IMR-90 (cell line): ENCODE results near the gene TRPM6. TPM values are rescaled to one million over a fixed set of nuclear protein-coding genes. Genes with fewer than 3 reads are reported as not detected.

Experiments
- ATAC-seq: fragments of 200-7000 bp; cut with Tn5 transposase; 2 replicates; pipeline ENCODE4 v1.9.1; 2020; ENCODE audit warnings: low read depth, mild to moderate bottlenecking, moderate library complexity
- BruUV-seq: library from RNA; stranded (reverse); fragments of 400-500 nt; replicated peaks from 2 replicates; lab custom pipeline; 2021; lab: Mats Ljungman, UMichigan
- CTCF ChIA-PET: fragments of 300-600 bp; formaldehyde crosslinking; extraction: SDS; loops from one replicate; lab custom pipeline; 2021; ENCODE audit warnings: antibody characterized with exemption; lab: Yijun Ruan, JAX
- POLR2A ChIA-PET: fragments of 300-600 bp; sonication (Branson Sonifier 250); formaldehyde crosslinking; loops from one replicate; lab custom pipeline; 2022; ENCODE audit warnings: antibody characterized with exemption; ENCODE audit not compliant: unreplicated experiment; lab: Charles Lee
- DNase-seq: peaks from one replicate; pipeline ENCODE4 v3.0.0; 2013
- H2AFZ ChIP-seq: replicated peaks from 2 replicates; pipeline ENCODE3; 2013; ENCODE audit warnings: low read length, mild to moderate bottlenecking; ENCODE audit not compliant: poor library complexity
- H2AK5ac ChIP-seq: 2 replicates; pipeline ENCODE4 v1.6.1; 2013; ENCODE audit warnings: low read depth, low read length, inconsistent platforms
- H2AK9ac ChIP-seq: replicated peaks from 2 replicates; pipeline ENCODE3; 2013; ENCODE audit warnings: mild to moderate bottlenecking, low read depth, low read length, moderate library complexity; ENCODE audit not compliant: poor library complexity
- H2BK120ac ChIP-seq: 2 replicates; pipeline ENCODE4 v1.6.1; 2013; ENCODE audit warnings: low read depth, low read length, inconsistent platforms
- H2BK15ac ChIP-seq: 3 replicates; pipeline ENCODE4 v1.6.1; 2013; ENCODE audit warnings: low read depth, low read length, inconsistent platforms
- H2BK20ac ChIP-seq: 2 replicates; pipeline ENCODE4 v1.6.1; 2013; ENCODE audit warnings: low read depth, mild to moderate bottlenecking, inconsistent platforms, low read length, moderate library complexity
- H2BK5ac ChIP-seq: 2 replicates; pipeline ENCODE4 v1.6.1; 2013; ENCODE audit warnings: mild to moderate bottlenecking, low read depth, low read length, inconsistent platforms; ENCODE audit not compliant: poor library complexity, severe bottlenecking
- H3K14ac ChIP-seq: replicated peaks from 2 replicates; pipeline ENCODE4 v1.6.1; 2013; ENCODE audit warnings: low read depth, low read length, inconsistent platforms
- H3K18ac ChIP-seq: 2 replicates; pipeline ENCODE4 v1.6.1; 2013; ENCODE audit warnings: low read depth, low read length, control low read depth
- H3K23ac ChIP-seq: 2 replicates; pipeline ENCODE4 v1.6.1; 2013; ENCODE audit warnings: low read depth, low read length, inconsistent platforms
- H3K27ac ChIP-seq: 2 replicates; pipeline ENCODE4 v1.5.1; 2013; ENCODE audit warnings: mild to moderate bottlenecking, control low read depth, low read length; ENCODE audit not compliant: insufficient read depth
- H3K27me3 ChIP-seq: 2 replicates; pipeline ENCODE4 v1.6.1; 2013; ENCODE audit warnings: low read length; ENCODE audit not compliant: control insufficient read depth, insufficient read depth
- H3K36me3 ChIP-seq: 2 replicates; pipeline ENCODE4 v1.6.1; 2013; ENCODE audit warnings: low read length, mixed read lengths; ENCODE audit not compliant: control insufficient read depth, insufficient read depth
- H3K4ac ChIP-seq: 2 replicates; pipeline ENCODE4 v1.6.1; 2013; ENCODE audit warnings: low read depth, low read length, inconsistent platforms
- H3K4me1 ChIP-seq: 2 replicates; pipeline ENCODE4 v1.6.1; 2013; ENCODE audit warnings: low read length, mixed read lengths; ENCODE audit not compliant: control insufficient read depth, insufficient read depth
- H3K4me2 ChIP-seq: 2 replicates; pipeline ENCODE4 v1.6.1; 2013; ENCODE audit warnings: low read depth, mild to moderate bottlenecking, control low read depth, low read length, moderate library complexity
- H3K4me3 ChIP-seq: 2 replicates; pipeline ENCODE4 v1.5.1; 2013; ENCODE audit warnings: low read depth, mild to moderate bottlenecking, control low read depth, low read length, moderate library complexity; ENCODE audit not compliant: insufficient read depth
- H3K56ac ChIP-seq: 2 replicates; pipeline ENCODE4 v1.6.1; 2013; ENCODE audit warnings: low read length, inconsistent platforms; ENCODE audit not compliant: insufficient read depth; ENCODE audit errors: extremely low read depth
- H3K79me1 ChIP-seq, 2 experiments: 2 replicates each; pipeline ENCODE4 v1.6.1; 2013; ENCODE audit warnings: low read length in 2 of 2, inconsistent platforms in 1 of 2, low read depth in 1 of 2
- H3K9ac ChIP-seq: 2 replicates; pipeline ENCODE4 v1.6.1; 2013; ENCODE audit warnings: low read depth, low read length, control low read depth
- H3K9me1 ChIP-seq: 2 replicates; pipeline ENCODE4 v1.6.1; 2013; ENCODE audit warnings: low read length, inconsistent platforms; ENCODE audit not compliant: insufficient read depth
- H3K9me3 ChIP-seq: 2 replicates; pipeline ENCODE4 v1.6.1; 2013; ENCODE audit warnings: low read length; ENCODE audit not compliant: control insufficient read depth, insufficient read depth
- H4K20me1 ChIP-seq: 2 replicates; pipeline ENCODE4 v1.6.1; 2013; ENCODE audit warnings: low read length, inconsistent platforms; ENCODE audit not compliant: insufficient read depth
- H4K5ac ChIP-seq: 2 replicates; pipeline ENCODE4 v1.6.1; 2013; ENCODE audit warnings: mild to moderate bottlenecking, low read depth, low read length, control low read depth
- H4K8ac ChIP-seq, 2 experiments: 2 replicates each; pipeline ENCODE4 v1.6.1; 2013; ENCODE audit warnings: low read depth in 2 of 2, low read length in 2 of 2, control low read depth in 1 of 2, inconsistent platforms in 1 of 2
- H4K91ac ChIP-seq: 2 replicates; pipeline ENCODE4 v1.6.1; 2013; ENCODE audit warnings: low read depth, low read length, inconsistent platforms; ENCODE audit not compliant: insufficient read depth
- BHLHE40 ChIP-seq: fragments of 150-350 bp; IDR thresholded peaks from 2 replicates; pipeline ENCODE4 v1.6.1; 2016; ENCODE audit warnings: mild to moderate bottlenecking, low read depth, low read length
- CEBPB ChIP-seq: IDR thresholded peaks from 2 replicates; pipeline ENCODE4 v1.6.1; 2012; ENCODE audit warnings: low read depth, low read length, improper control_type of control experiment
- CHD1 ChIP-seq: IDR thresholded peaks from 2 replicates; pipeline ENCODE4 v1.6.1; 2012; ENCODE audit warnings: low read depth, low read length, improper control_type of control experiment
- CTCF ChIP-seq: conservative IDR thresholded peaks from 2 replicates; pipeline ENCODE4 v1.5.1; 2012; ENCODE audit warnings: mild to moderate bottlenecking, low read depth, low read length, improper control_type of control experiment
- FOS ChIP-seq: fragments of 150-350 bp; IDR thresholded peaks from 2 replicates; pipeline ENCODE4 v1.6.1; 2016; ENCODE audit warnings: low read depth, low read length
- MAFK ChIP-seq: IDR thresholded peaks from 2 replicates; pipeline ENCODE4 v1.6.1; 2012; ENCODE audit warnings: low read depth, low read length, improper control_type of control experiment
- MAZ ChIP-seq: IDR thresholded peaks from 2 replicates; pipeline ENCODE4 v1.6.1; 2012; ENCODE audit warnings: low read depth, mild to moderate bottlenecking, low read length, improper control_type of control experiment, moderate library complexity, borderline replicate concordance
- NFE2L2 ChIP-seq: fragments of 150-350 bp; IDR thresholded peaks from 2 replicates; pipeline ENCODE4 v1.6.1; 2016; ENCODE audit warnings: low read depth, mild to moderate bottlenecking, low read length
- POLR2A ChIP-seq: IDR thresholded peaks from 2 replicates; pipeline ENCODE4 v1.6.1; 2012; ENCODE audit warnings: mild to moderate bottlenecking, low read depth, low read length
- RAD21 ChIP-seq: IDR thresholded peaks from 2 replicates; pipeline ENCODE4 v1.6.1; 2012; ENCODE audit warnings: low read length, improper control_type of control experiment
- RCOR1 ChIP-seq: IDR thresholded peaks from 2 replicates; pipeline ENCODE4 v1.6.1; 2012; ENCODE audit warnings: mild to moderate bottlenecking, low read length, improper control_type of control experiment; ENCODE audit not compliant: insufficient replicate concordance
- RFX5 ChIP-seq: IDR thresholded peaks from 2 replicates; pipeline ENCODE4 v1.8.0; 2012; ENCODE audit warnings: low read depth, mild to moderate bottlenecking, low read length, moderate library complexity
- SMC3 ChIP-seq: fragments of 150-350 bp; IDR thresholded peaks from 2 replicates; pipeline ENCODE4 v1.6.1; 2016; ENCODE audit warnings: low read depth, mild to moderate bottlenecking, antibody characterized with exemption, low read length, moderate library complexity
- USF2 ChIP-seq: fragments of 150-350 bp; IDR thresholded peaks from 2 replicates; pipeline ENCODE4 v1.6.1; 2017; ENCODE audit warnings: mild to moderate bottlenecking, antibody characterized with exemption, low read length, low read depth
- WGBS, 2 experiments: methylation state at CpG; one replicate each; pipeline versions ENCODE4 v1.1.5 to v1.1.7; 2013; ENCODE audit warnings: missing lambda C conversion rate in 2 of 2; ENCODE audit not compliant: insufficient read length in 1 of 2; ENCODE audit errors: extremely low coverage in 2 of 2; 5-methylcytosine and 5-hydroxymethylcytosine counted together
- dilution Hi-C: fragments of 300-500 bp; cut with HindIII; formaldehyde crosslinking; loops from one replicate; pipeline ENCODE4 v1.14.3; 2018; ENCODE audit warnings: low sequenced_read_pairs; ENCODE audit not compliant: unreplicated experiment
- in situ Hi-C: fragments of 300-500 bp; cut with MboI; formaldehyde crosslinking; loops from 3 replicates; pipeline ENCODE4 v1.14.3; 2019; ENCODE audit warnings: low sequenced_read_pairs, inconsistent platforms, mixed read lengths
- intact Hi-C: fragments of 100-400 bp; cut with micrococcal nuclease; formaldehyde crosslinking; loops from 2 replicates; pipeline ENCODE4 v1.10.0; 2022
- polyA plus RNA-seq, 3 experiments: library from polyadenylated mRNA; depleted of rRNA; stranded (reverse); fragments of >200 nt; gene quantifications; 2 replicates each; pipeline ENCODE4 v1.2.3, GENCODE V29; 2012; ENCODE audit warnings: low replicate concordance in 1 of 3
- total RNA-seq: library from RNA; depleted of rRNA; stranded (reverse); fragments of >200 nt; gene quantifications from 2 replicates; pipeline ENCODE4 v1.2.3, GENCODE V29; 2012

Gene TRPM6
- total and polyA plus RNA-seq, 2 of the 4 experiments (the other 2 are of a cell fraction) = under 0.01 to 0.02 TPM

GRCh38 chr9:74771672-74772071, 116.0 kb downstream of the TRPM6 start:
- Histone ChIP-seq H3K36me3 (no peaks in the 10 kb centered on the region), H2BK20ac (no peak overlapping the region), H3K14ac (no peak overlapping the region), H2BK15ac (no peak overlapping the region), H2AK9ac (no peak overlapping the region), H2BK120ac (no peak overlapping the region), H2BK5ac (no peak overlapping the region), H3K23ac (no peak overlapping the region), H4K20me1 (no peaks in the 10 kb centered on the region), H3K9ac (no peak overlapping the region), H3K27ac (no peak overlapping the region), H3K4me2 (no peak overlapping the region), H3K4me3 (no peak overlapping the region), H3K27me3 (0 out of 2 replicates have a peak, but pooled peaks cover 3% of the 10 kb centered on the region), H3K4ac (no peak overlapping the region), H2AK5ac (no peak overlapping the region), H3K56ac (no peak overlapping the region), H3K79me1 (no peaks in the 10 kb centered on the region), H2AFZ (no peak overlapping the region), H4K91ac (no peak overlapping the region), H3K4me1 (no peaks in the 10 kb centered on the region), H4K8ac (no peak overlapping the region), H3K9me3 (no peaks in the 10 kb centered on the region), H3K18ac (no peak overlapping the region), H4K5ac (no peak overlapping the region), H3K9me1 (no peaks in the 10 kb centered on the region)
- in situ Hi-C loops = loop anchor here (5.0 kb wide), 1 partner anchor 306 kb away; no protein-coding TSS in a partner anchor
- CTCF ChIA-PET = interaction anchor here (1.0 to 1.2 kb wide), 3 partner anchors 9 to 430 kb away, joined by 3 read pairs; no protein-coding TSS in a partner anchor
- POLR2A ChIA-PET = interaction anchor here (0.5 kb wide), 1 partner anchor 185 kb away, joined by 3 read pairs; no protein-coding TSS in a partner anchor
- TF ChIP-seq RAD21 (no peak), CEBPB (no peak), MAFK (no peak), USF2 (no peak), BHLHE40 (no peak), FOS (no peak), RFX5 (no peak), CHD1 (no peak), POLR2A (no peak), CTCF (no peak), MAZ (no peak), NFE2L2 (no peak), SMC3 (no peak), RCOR1 (no peak)
- WGBS, 2 experiments = no CpG with 5 or more reads among the region's 6 CpGs
- no TSS peak for BruUV-seq
- DNase-seq (no peak), ATAC-seq (no peak)
- dilution Hi-C loops = no loop called here
- intact Hi-C loops = no loop called here
